ENCODE measurements around the gene WBP2NL.

Gene WBP2NL

GRCh38 chr22:42072606-42073330 lies 74.2 kb downstream of the WBP2NL start:
- H3K36me3 Mint-ChIP-seq (ENCODE audit: insufficient read depth) = peaks cover 4% of the 10 kb centered on the region
- peak overlapping the region; percentile 26 for H3K4me3 Mint-ChIP-seq
- ATAC-seq (replicated peaks; ENCODE audit: extremely low read depth, poor library complexity, severe bottlenecking) = no peak
- no peaks in the 10 kb centered on the region for H3K9me3 Mint-ChIP-seq
- H3K4me1 Mint-ChIP-seq = peaks cover 34% of the 10 kb centered on the region
- no peak overlapping the region for H3K27ac Mint-ChIP-seq (ENCODE audit: low read depth)
- no peak for DNase-seq (ENCODE audit: low spot score in 2 of 2)
- H3K27me3 Mint-ChIP-seq = no peaks in the 10 kb centered on the region

GRCh38 chr22:42073621-42074041 lies 75.0 kb downstream of the WBP2NL start:
- peaks cover 31% of the 10 kb centered on the region for H3K4me1 Mint-ChIP-seq
- no peaks in the 10 kb centered on the region for H3K9me3 Mint-ChIP-seq
- no peaks in the 10 kb centered on the region for H3K27me3 Mint-ChIP-seq
- ATAC-seq (replicated peaks; ENCODE audit: extremely low read depth, poor library complexity, severe bottlenecking) = no peak
- H3K36me3 Mint-ChIP-seq (ENCODE audit: insufficient read depth) = peaks cover 4% of the 10 kb centered on the region
- no peak for DNase-seq (ENCODE audit: low spot score in 2 of 2)
- no peak overlapping the region for H3K27ac Mint-ChIP-seq (ENCODE audit: low read depth)
- H3K4me3 Mint-ChIP-seq = peak overlapping the region; percentile 26

DNA sequence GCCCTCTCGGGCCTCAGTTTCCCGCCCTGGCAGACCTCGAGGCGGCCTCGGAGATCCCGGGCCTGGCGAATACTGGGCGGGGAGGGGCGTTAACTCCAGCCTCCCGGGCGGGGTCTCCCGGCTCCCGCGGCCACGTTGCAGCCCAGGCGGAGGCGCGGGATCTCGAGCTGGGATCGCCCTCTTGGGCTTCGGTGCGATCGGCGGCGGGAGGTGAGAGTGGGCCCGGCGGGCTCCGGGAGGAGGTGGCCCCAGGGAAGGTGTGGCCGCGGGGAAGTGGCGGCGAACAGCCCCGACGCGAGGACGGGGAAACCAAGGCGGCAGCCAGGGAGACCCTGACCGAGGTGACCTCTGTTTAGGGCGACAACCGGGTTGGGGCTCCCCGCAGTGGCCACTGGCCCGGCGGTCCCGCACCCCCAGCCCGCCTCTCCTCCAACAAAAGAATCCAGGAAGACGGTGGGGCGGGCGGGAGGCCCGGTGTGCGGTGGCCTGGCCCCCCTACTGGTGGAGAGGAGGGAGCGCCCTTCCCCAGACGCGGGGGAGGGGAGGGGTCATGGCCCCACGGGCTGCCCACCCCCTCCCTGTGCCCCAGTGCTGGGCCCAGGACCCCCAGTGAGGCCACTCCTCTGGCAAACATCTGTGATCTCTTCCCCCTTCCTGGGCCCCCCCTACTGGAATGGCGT lies 75.7 kb downstream of the WBP2NL start, which contains the start of gene PHETA2:
PHETA2 (plus strand) TSS at position 117 of the 680 bp plus-strand sequence. CDS start 3,046 bp downstream, outside the sequence.
- Mint-ChIP-seq H3K27me3 (no peaks in the 10 kb centered on the region), H3K4me3 (peak within 1 kb of the TSS; percentile 26), H3K36me3 (ENCODE audit: insufficient read depth) (peaks cover 7% of the 10 kb centered on the region), H3K9me3 (no peaks in the 10 kb centered on the region), H3K27ac (ENCODE audit: low read depth) (peak within 1 kb of the TSS; percentile 88), H3K4me1 (peaks cover 31% of the 10 kb centered on the region)
- DNase-seq (ENCODE audit: low spot score in 2 of 2) (no peak), ATAC-seq (replicated peaks; ENCODE audit: extremely low read depth, poor library complexity, severe bottlenecking) (no peak)

DNA sequence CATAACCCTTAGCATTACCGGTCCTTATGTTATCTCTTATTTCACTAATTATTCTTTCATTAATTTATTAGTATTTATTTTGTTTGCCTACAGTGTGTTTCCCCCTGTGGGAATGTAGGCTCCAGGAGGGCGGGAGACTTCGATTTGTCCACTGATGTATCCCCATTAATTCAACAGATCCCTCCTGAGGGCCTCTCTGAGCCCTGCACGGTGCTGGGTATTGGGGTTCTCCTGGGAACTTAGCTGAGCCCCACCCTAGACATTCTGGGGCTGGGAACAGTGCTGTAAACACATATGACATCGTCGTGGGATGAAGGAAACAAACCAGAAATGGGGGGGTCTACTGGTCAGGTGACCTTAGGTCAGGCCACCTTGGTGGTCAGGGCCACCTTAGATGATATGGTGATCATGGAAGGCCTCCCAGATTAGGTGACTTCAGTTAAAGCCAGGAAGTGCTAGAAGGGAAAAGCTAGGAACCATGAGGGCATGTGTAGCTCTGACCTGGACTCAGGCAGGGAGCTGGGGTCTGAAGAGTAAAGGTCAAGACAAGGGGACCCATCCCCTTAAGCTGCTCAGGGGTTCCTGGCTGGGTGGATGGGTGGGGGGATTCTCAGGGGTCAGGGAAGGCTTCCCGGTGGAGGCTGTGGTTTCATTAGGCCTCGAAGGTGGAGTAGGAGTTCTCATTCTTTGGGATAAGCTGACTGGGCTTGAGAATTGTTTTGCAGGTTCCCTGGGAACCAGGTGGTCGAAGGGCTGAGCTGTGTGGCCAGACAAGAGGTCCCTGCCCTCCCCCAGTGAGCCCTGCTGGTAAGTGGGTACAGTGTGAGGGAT lies 76.5 kb downstream of the WBP2NL start:
- no peaks in the 10 kb centered on the region for H3K9me3 Mint-ChIP-seq
- peak overlapping the region; percentile 26 for H3K4me3 Mint-ChIP-seq
- no peak for DNase-seq (ENCODE audit: low spot score in 2 of 2)
- no peak for ATAC-seq (replicated peaks; ENCODE audit: extremely low read depth, poor library complexity, severe bottlenecking)
- peak overlapping the region; percentile 88 for H3K27ac Mint-ChIP-seq (ENCODE audit: low read depth)
- peaks cover 33% of the 10 kb centered on the region for H3K4me1 Mint-ChIP-seq
- peaks cover 15% of the 10 kb centered on the region for H3K36me3 Mint-ChIP-seq (ENCODE audit: insufficient read depth)
- H3K27me3 Mint-ChIP-seq = no peaks in the 10 kb centered on the region

DNA sequence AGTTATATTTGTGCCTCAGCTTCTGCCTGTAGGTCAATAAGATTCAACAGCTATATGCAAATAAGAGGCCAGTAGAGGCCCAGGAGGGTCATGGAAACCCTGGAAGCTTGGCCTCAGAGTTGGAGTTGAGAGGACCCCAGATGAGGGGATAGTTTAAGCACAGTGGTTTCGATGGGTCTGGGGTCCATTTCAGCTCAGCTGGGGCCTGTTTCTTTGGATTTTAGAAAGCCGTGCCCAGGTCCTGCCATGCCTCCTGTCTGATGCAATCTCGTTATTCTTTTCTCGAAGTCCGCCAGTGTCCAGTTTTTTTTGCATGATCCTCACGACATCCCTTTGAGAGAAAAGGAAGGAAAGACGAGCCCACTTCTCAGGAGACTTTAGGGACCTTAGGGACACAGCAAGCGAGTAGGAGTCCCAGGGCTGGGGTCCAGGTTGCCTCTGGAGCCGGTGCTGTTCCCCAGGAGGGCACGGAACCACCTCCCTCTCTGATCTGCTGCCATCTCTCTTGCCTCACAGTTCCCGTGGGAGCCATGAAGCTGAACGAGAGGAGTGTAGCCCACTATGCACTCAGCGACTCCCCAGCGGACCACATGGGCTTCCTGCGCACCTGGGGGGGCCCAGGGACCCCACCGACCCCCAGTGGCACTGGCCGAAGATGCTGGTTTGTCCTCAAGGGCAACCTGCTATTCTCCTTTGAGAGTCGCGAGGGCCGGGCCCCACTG lies 78.3 kb downstream of the WBP2NL start:
- no peaks in the 10 kb centered on the region for H3K27me3 Mint-ChIP-seq
- peaks cover 27% of the 10 kb centered on the region for H3K4me1 Mint-ChIP-seq
- no peaks in the 10 kb centered on the region for H3K9me3 Mint-ChIP-seq
- DNase-seq (ENCODE audit: low spot score in 2 of 2) (no peak), ATAC-seq (replicated peaks; ENCODE audit: extremely low read depth, poor library complexity, severe bottlenecking) (no peak)
- H3K27ac Mint-ChIP-seq (ENCODE audit: low read depth) = no peak overlapping the region
- H3K36me3 Mint-ChIP-seq (ENCODE audit: insufficient read depth) = peaks cover 12% of the 10 kb centered on the region
- no peak overlapping the region for H3K4me3 Mint-ChIP-seq

GRCh38 chr22:42077486-42078125 lies 79.0 kb downstream of the WBP2NL start:
- Mint-ChIP-seq H3K9me3 (no peaks in the 10 kb centered on the region), H3K27me3 (no peaks in the 10 kb centered on the region), H3K4me3 (no peak overlapping the region), H3K27ac (ENCODE audit: low read depth) (no peak overlapping the region), H3K4me1 (peaks cover 27% of the 10 kb centered on the region), H3K36me3 (ENCODE audit: insufficient read depth) (peaks cover 12% of the 10 kb centered on the region)
- no peak for ATAC-seq (replicated peaks; ENCODE audit: extremely low read depth, poor library complexity, severe bottlenecking)
- DNase-seq (ENCODE audit: low spot score in 2 of 2) = no peak
